ENCODE results near the gene ZNF222.

- no peak for TF ChIP-seq EP300 (IDR thresholded peaks at IDR 0.05)
- TF ChIP-seq POLR2A (IDR thresholded peaks at IDR 0.05): no peak
Measured at GRCh38 chr19:43984687-43985000, 40.5 kb upstream of the ZNF222 start.

Data from tibial nerve (tissue), 3 donors.